Stimulated activated CD8-positive, alpha-beta memory T cell treated with anti-CD3 and anti-CD28 coated beads, Interleukin-7, amount 100 ng/mL, for 4 hours (primary cell): Measurements from ENCODE around the gene FNBP1L.
"Not testable (repeated sequence)": the region's sequence is repeated elsewhere in the genome, so short reads cannot be mapped to it uniquely, and the experiment has no call there.

Experiments
- DNase-seq, 2 donors: peaks; one replicate each; pipeline ENCODE4 v3.0.0-alpha.2; 2020; ENCODE audit warnings: low read depth in 2 of 2

FNBP1L gene

DNA sequence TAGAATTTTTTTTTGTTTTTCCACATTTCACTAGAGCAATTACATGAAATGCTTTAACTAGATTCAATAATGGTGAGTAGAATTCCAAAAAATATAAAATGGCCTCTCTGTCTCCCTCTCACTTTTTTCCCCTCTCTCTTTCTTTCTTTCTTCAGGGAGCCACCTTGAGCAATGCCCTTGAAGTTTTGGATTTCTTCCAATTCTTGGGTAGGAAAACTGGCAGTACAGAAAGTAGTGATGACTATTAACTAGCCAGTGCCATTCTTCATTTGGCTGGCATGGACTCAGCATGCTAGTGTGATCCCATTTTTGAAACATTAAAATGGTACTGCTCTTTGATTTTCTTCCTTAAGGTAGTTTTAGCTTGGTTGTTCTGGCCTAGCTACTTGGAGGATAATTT is 4.5 kb upstream of the FNBP1L start:
- no peak for DNase-seq

DNA sequence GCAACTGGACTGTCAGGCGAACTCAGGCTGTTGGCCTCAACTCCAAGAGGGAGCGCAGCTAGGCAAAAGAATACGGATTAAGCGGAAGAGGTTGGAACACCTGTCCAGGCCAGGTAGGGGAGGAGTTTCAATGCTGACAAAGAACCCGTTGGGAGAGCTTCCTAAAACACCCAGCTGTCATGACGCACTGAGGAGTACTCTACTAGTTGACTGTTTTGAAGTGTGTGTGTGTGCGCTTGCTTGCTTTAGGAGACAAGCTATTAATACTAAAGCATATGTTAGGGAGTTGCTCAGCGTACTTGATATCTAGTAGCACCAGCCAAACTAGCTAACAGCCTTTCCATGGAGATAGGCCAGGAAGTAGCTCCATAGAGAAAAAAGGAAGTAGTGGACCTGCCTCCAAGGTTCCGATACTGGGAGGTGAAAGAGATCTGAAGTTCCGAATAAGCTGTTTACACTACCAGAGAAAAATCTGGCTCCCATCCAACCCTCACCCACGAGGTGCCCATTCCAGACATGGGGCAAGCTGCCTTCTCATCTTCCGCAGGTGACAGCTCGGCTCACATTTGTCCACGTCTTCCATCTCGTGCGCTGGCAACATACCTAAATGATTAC is 974 bp upstream of the FNBP1L start:
- no peak for DNase-seq

DNA sequence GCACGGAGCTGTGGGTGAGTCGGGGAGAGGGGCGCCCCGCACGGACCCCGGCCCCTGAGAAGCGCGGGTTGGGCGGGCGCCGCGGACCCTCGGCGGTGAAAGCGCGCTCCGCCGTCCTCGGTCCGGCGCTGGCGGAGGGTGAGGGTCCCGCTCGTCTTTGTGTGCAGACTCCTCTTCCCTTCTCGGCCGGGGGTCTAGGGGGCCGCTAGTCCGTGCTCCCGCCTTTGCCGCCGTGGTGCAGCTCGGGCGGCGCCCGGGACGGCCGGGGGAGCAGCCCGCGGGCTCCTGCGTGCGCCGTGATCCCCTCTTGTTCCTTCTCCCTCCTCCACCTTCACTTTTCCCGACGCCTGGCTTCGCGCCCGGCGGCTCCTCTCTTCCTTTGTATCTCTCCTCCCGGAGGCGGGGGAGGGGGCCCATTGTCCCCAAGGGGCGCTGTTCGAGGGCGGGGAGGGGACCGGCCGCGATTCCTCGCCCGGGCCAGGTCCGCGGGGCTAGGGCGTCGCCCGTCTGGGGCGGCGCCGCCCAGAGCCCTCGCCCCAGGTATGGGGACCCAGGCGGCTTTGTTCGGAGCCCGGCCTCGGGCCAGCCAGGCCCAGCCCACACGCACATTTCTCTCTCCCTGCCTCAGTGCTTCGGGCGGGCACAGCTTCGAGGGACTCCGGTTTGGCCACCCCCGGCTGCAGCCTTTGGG is 519 bp downstream of the FNBP1L start:
- DNase-seq: no peak

DNA sequence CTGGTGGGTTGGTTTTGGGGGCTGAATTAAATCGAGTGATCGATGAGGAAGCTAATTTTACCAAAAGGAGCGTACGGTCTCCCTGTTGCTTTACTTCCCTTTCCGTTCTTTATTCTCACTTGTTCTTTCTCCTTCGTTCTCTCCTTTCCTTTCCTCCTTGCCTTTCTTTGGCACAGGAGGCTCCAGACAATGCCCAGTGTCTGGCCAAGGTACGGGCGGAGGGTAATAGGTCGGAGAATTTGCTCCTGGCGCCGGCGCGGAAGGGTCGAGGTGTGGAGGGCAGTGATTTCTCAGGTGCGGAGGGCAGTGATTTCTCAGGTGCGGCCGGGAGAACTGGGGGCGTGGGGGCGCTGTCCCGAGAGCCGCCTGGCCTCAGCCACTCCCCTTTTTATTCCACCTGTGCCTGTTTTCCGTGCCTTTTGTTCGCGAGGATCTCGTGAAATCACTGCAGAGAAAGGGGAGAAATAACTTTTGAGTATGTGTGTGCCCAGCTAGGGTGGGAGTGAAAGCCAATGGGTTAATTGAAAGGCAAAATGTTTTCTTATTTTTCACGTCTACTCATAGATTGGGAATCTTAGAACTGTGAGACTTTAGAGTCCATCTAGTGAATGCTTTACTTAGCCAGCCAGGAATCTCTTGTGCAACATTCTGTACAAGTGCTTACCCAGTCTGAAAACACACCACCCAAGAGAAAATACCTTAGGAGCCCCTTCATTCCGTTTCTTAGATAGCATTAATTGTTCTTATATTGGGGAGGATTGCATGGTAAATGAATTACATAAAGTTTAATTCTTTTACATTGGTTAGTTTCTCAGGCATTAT is 1.3 kb downstream of the FNBP1L start:
- DNase-seq: no peak

DNA sequence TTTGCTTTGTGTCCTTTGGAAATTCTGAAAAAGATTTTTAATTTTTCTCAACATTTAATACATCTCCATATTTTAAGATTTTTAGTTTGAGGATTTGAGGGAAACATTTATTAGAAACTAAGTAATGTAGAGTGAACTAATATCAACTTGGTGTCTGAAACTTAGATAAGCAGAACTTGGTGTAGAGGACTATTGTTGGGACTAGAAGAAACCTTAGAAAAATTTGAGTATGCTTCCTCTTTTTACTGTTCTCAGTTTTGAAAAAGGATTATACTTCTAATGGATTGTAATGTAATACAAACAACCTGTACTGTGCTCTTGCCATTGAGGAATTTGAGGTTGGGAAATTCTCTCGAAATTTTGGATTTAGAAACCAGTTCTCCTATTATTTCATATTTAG is 2.4 kb downstream of the FNBP1L start:
- no peak for DNase-seq

DNA sequence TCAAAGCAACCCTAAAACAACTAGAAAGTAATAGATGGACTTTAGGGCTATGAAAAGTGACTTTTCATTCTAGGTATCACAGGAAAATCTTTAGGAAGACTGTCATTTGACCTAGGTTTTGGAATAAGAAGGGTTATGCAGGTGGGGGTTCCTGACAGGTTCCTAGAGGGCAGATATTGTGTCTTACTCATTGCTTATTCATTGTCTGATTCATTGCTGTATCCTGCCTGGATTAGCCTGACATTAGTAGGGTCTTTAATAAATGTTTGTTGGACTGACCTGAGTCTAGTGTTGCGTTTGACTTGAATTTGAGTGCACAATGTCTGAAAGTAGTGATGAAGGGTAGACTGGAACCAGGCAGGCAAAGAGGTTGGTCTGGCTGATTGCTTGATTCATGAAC is 6.0 kb downstream of the FNBP1L start:
- no peak for DNase-seq

DNA sequence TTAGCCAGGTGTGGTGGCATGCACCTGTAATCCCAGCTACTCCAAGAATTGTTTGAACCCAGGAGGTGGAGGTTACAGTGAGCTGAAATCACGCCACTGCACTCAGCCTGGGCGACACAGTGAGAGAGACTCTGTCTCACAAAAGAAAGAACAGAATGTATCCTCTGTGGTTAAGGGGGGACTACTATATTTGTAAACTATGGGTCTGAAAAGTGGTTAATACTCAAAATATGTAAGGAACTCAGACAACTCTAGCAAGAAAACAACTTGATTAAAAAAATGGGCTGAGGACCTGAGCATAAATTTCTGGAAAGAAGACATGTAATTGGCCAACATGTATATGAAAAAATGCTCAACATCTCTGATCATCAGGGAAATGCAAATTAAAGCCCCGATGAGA is 11.2 kb downstream of the FNBP1L start:
- no peak for DNase-seq

DNA sequence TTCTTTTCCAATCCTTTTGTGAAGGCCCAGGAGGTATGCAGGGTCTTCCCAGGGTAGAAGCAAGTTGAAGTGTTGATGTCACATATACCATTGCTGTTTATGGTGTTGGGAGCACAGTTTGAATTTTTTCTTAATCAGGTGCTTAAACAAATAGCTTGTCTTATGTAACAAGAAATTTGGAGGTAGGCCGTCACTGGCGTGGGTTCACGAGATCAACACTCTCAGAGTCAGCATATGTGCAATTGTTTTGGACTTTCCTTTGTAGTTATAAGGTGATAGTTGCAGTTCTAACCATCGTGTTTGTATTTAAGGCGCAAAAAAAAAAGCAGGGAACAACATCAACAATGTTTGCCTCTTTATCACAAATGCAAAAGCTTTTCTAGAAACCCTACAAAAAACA is 13.3 kb downstream of the FNBP1L start:
- DNase-seq: no peak

DNA sequence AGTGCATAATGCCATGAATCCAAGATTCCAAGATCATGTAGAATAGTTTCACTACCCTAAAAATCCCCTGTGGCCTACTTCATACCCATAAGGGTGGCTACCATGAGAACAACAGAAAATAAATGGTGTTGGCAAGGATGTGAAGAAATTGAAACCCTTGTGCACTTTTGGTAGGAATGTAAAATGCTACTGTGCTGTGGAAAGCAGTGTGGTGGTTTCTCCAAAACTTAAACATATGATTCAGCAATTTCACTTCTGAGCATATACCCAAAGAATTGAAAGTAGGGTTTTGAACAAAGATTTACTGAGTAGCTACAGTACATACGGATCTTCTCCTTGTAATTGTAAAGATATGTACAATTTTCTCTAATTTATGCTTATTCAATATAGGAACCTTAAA is 16.0 kb downstream of the FNBP1L start:
- no peak for DNase-seq

DNA sequence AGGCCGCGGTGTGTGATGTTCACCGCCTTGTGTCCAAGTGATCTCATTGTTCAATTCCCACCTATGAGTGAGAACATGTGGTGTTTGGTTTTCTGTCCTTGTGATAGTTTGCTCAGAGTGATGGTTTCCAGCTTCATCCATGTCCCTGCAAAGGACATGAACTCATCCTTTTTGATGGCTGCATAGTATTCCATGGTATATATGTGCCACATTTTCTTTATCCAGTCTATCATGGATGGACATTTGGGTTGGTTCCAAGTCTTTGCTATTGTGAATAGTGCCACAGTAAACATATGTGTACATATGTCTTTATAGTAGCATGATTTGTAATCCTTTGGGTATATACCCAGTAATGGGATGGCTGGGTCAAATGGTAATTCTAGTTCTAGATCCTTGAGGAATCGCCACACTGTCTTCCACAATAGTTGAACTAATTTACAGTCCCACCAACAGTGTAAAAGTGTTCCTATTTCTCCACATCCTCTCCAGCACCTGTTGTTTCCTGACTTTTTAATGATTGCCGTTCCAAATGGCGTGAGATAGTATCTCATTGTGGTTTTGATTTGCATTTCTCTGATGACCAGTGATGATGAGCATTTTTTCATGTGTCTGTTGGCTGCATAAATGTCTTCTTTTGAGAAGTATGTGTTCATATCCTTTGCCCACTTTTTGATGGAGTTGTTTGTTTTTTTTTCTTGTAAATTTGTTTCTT is 17.6 kb downstream of the FNBP1L start:
- DNase-seq: not testable (repeated sequence)

DNA sequence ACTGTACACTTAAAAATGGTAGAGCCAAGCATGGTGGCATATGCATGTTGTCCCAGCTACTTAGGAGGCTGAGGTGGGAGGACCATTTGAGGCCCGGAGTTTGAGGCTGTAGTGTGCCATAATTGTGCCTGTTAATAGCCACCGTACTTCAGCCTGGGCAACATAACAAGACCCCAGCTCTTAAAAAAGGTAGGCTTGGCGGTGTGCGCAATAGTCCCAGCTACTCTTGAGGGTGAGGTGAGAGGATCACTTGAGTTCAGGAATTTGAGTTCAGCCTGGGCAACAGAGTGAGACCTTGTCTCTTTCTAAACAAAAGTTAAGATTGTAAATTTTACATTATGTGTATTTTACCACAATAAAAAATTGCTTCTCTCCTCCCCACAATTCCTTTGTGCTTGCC is 19.7 kb downstream of the FNBP1L start:
- DNase-seq: no peak

DNA sequence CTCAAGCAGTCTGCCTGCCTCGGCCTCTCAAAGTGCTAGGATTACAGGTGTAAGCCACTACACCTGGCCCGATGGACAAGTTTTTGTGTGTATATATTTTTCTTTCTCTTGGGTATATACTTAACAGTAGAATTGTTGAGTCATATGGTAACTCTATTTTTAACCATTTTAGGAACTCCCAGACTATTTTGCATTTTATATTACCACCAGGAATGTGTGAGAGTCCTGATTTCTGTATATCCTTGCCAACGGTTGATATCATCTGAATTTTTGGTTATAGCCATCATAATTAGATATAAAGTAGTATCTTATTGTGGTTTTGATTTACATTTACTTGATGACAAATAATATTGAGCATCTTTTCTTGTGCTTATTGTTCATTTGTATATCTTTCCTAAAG is 20.7 kb downstream of the FNBP1L start:
- DNase-seq: no peak

DNA sequence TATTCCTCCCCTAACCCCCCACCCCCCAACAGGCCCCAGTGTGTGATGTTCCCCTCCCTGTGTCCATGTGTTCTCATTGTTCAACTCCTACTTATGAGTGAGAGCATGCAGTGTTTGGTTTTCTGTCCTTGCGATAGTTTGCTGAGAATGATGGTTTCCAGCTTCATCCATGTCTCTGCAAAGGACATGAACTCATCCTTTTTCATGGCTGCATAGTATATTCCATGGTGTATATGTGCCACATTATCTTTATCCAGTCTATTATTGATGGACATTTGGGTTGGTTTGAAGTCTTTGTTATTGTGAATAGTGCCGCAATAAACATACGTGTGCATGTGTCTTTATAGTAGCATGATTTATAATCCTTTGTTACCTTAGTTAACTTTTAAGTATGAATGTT is 21.3 kb downstream of the FNBP1L start:
- not testable (repeated sequence) for DNase-seq

DNA sequence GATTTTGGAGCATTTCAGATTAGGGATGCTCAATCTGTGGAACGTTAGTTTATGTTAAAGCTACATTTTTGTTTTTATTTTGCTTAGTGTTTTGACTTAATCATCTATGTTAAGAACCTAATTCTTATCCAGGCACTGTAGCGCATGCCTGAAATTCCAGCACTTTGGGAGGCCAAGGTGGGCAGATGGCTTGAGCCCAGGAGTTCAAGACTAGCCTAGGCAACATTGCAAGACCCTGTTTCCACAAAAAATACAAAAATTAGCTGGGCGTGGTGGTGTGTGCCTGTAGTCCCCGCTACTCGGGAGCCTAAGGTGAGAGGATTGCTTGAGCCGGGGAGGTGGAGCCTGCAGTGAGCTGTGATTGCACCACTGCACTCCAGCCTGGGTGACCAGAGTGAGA is 23.4 kb downstream of the FNBP1L start:
- DNase-seq: no peak

DNA sequence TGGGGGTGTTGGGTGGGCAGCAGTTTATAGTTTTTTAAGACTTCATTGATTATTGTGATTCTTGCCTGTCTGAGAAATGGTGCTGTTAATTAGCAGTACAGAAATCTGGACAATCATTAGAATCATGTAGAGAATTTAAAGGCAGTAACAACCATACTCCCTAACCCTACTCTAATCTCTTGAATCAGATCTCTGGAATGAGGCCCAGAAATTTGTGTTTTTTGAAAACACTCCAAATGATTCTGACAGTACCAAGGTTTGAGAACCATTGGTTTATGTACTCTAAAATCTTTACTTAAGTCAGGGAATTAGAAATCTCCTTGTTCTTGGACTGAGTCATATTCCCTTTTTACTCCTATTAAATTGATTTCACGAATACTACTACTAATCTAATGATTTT is 24.0 kb downstream of the FNBP1L start:
- DNase-seq: no peak

DNA sequence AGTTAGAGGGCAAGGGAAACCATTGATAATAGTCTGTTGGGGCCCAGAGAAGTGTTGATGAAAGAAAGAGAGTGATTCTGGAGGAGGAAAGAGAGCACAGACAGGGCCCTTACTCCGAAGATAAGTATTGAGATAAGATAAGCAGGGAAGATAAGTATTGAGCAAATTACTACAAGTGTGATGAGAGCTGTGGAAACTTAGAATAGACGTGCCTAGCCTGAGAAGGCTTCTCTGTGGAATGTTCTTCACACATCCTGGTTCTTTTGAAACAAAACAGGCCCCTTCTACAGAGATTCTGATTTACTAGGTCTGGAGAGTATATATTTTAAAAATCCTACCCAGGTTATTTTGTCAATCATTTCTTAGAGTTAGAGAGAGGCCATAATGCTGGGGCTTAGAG is 26.4 kb downstream of the FNBP1L start:
- no peak for DNase-seq

DNA sequence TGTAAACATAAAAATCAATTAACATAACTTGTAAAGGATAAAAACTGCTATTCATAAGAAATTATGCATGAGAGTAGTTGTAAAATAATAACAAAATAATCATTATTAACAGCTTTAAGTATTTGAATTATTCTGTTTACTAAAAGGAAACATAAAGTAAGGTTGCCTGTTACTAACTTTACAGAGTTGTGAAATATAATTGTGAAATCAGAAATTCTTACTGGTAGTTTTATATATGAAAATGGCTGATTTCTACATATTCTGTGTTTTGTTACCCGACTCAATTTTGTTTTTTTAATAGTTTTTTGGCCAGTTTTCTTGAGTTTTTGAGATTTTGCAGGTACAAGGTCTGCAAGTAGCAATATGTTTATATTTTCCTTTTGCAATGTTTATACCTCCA is 27.8 kb downstream of the FNBP1L start:
- no peak for DNase-seq

DNA sequence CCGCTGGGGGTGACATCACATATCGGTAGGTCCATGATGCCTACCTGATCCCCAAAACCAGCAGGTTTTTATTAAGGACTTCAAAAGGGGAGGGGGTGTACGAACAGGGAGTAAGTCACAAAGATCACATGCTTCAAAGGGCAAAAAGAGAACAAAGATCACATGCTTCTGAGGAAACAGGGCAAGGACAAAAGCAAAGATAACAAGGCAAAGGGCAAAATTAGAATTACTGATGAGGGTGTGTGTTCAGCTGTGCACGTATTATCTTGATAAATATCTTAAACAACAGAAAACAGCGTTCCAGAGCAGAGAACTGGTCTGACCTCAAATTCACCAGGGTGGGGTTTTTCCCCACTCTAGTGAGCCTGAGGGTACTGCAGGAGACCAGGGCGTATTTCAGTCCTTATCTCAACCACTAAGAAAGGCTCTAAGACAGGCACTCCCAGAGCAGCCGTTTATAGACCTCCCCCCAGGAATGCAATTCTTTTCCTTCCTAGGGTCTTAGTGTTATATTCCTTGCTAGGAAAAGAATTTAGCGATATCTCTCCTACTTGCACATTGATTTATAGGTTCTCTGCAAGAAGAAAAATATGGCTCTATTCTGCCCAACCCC is 31.3 kb downstream of the FNBP1L start:
- not testable (repeated sequence) for DNase-seq

DNA sequence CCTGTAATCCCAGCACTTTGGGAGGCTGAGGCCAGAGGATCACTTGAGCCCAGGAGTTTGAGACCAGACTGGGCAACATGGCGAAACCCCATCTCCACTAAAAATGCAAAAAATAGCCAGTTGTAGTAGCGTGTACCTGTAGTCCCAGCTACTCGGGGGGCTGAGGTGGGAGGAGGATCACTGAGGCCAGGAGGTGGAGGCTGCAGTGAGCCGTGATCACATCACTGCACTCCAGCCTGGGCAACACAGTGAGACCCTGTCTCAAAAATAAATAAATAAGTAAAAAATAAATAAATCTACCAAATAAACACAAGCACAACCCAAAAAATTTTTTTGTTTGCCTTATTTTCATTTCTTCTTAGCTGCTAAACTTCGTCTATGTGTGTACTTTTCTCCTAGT is 34.0 kb downstream of the FNBP1L start:
- DNase-seq: not testable (repeated sequence)

DNA sequence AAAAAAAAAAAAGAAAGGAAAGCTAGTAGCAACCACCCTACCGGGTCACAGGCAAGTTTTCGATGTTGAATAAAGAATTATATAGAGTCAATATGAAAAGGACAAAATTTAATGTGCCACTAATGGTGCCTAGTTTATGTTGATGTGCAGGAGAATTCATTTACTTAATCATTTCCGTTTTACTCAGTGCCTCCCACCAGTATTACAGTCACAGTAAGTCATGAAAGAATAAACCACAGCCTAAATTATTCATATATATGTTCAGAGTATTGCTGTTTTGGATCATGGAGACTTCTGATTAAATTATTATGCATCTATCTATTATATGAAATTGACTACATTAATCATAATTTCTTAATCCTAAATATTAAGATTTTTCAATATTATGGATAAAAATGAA is 35.3 kb downstream of the FNBP1L start:
- DNase-seq: no peak

DNA sequence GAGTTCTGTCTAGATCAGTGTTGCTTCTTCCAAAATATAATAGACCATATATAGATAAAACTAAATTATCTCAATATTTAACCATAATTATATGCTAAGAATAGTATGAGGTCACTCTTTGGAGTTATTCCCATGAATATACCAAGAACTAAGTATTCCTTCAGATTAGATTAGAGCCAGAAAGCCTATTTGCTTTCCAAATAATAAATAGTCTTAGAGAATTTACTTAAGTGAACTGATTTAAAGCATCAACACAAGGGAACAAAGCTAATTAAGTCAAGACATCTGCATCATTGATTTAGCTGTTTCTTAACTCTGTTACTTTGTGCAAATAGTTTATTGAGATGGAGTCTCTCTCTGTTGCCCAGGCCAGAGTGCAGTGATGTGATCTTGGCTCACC is 35.7 kb downstream of the FNBP1L start:
- DNase-seq: no peak

DNA sequence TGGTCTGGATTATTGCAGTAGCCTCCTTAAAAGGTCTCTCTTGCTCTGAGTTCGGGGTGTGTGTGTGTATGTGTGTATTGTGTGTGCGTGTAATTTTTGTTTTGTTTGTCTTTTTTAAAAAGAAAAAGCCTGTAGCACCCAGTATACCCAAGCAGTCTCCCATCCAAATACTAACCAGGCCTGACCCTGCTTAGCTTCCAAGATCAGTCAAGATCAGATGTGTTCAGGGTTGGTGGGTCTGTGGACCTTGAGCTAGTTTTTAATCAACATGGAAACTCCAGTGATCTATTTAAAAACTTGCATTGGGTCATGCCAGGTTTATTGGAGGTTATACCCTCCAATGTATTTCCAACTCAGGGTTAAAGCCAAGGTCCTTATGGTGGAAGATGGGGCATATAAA is 40.3 kb downstream of the FNBP1L start:
- no peak for DNase-seq
